Tibial artery (tissue), 4 donors: ENCODE data around the gene ABHD16B.

Experiments used
- DNase-seq, 2 donors: peaks; one replicate each; pipeline ENCODE4 v3.0.0-alpha.2; 2019
- H3K27ac ChIP-seq, 2 donors: fragments of 200-600 bp; sonication (generic) in 1 of 2; 1 replicate in 1 of 2; 2 replicates in 1 of 2; pipeline ENCODE4 v1.5.1; 2018 to 2019; ENCODE audit warnings: mild to moderate bottlenecking in 1 of 2
- H3K27me3 ChIP-seq, 2 donors: fragments of 200-600 bp; sonication (generic) in 1 of 2; one replicate each; pipeline versions ENCODE4 v1.5.1 to v1.6.0; 2016 to 2019
- H3K36me3 ChIP-seq, 3 donors: fragments of 200-600 bp; sonication (generic) in 2 of 3; one replicate each; pipeline ENCODE4 v1.5.1; 2016 to 2019; ENCODE audit warnings: mild to moderate bottlenecking in 2 of 3
- H3K4me1 ChIP-seq, 4 donors: fragments of 200-600 bp; sonication (generic) in 2 of 4; 1 replicate in 3 of 4; 2 replicates in 1 of 4; pipeline ENCODE4 v1.5.1; 2016 to 2019
- H3K4me3 ChIP-seq, 2 donors: fragments of 200-600 bp; sonication (generic) in 1 of 2; 1 replicate in 1 of 2; 2 replicates in 1 of 2; pipeline ENCODE4 v1.5.1; 2018 to 2019; ENCODE audit warnings: mild to moderate bottlenecking in 2 of 2
- H3K9me3 ChIP-seq, 3 donors: fragments of 200-600 bp; sonication (generic) in 1 of 3; one replicate each; pipeline ENCODE4 v1.5.1; 2016 to 2019
- CTCF ChIP-seq, 2 experiments: fragments of 200-600 bp in 1 of 2; fragments of 450-650 bp in 1 of 2; IDR thresholded peaks; one replicate each; pipeline ENCODE4 v1.5.1; 2017 to 2019; ENCODE audit warnings: antibody characterized with exemption in 2 of 2, mild to moderate bottlenecking in 1 of 2, moderate library complexity in 1 of 2
- intact Hi-C: fragments of 100-400 bp; cut with DNase I; formaldehyde crosslinking; loops from one replicate; pipeline ENCODE4 v1.15.0; 2023; ENCODE audit warnings: low total_unique reads

Gene ABHD16B

GRCh38 chr20:63861365-63861934 is at the start of gene ABHD16B:
TSS of gene ABHD16B (plus strand) at chr20:63861498. CDS start at chr20:63861541, 43 bp downstream.
- Histone ChIP-seq H3K27ac (no peak within 1 kb of the TSS), H3K36me3 (peaks cover 0 to 17% (median 9%) of the 10 kb centered on the region in 3 donors), H3K4me3 (no peak within 1 kb of the TSS), H3K27me3 (peaks cover 0 to 25% of the 10 kb centered on the region in 2 donors), H3K9me3 (no peaks in the 10 kb centered on the region), H3K4me1 (peaks cover 0 to 49% (median 21%) of the 10 kb centered on the region in 4 donors)
- no peak for TF ChIP-seq CTCF (IDR thresholded peaks at IDR 0.05)
- no peak for DNase-seq
- intact Hi-C loops: loop anchor here (5.0 to 10.0 kb wide), 4 partner anchors 74 to 327 kb away; partner anchors contain the start of genes GMEB2, LIME1, PTK6 and SLC2A4RG

GRCh38 chr20:63814891-63815614 is 46.2 kb upstream of the ABHD16B start:
- Histone ChIP-seq H3K4me3 (no peak overlapping the region), H3K27me3 (no peaks in the 10 kb centered on the region), H3K36me3 (no peaks in the 10 kb centered on the region), H3K4me1 (no peaks in the 10 kb centered on the region), H3K27ac (no peak overlapping the region), H3K9me3 (no peaks in the 10 kb centered on the region)
- DNase-seq: no peak
- intact Hi-C loops: no loop called here
- no peak for TF ChIP-seq CTCF (IDR thresholded peaks at IDR 0.05)

GRCh38 chr20:63815615-63816253 is 45.6 kb upstream of the ABHD16B start:
- H3K27ac ChIP-seq: no peak overlapping the region

GRCh38 chr20:63819224-63819921 is 41.9 kb upstream of the ABHD16B start:
- Histone ChIP-seq H3K9me3 (no peaks in the 10 kb centered on the region), H3K27me3 (no peaks in the 10 kb centered on the region), H3K36me3 (no peaks in the 10 kb centered on the region), H3K4me3 (peak overlapping the region in 1 of 2 donors; percentile 22), H3K4me1 (no peaks in the 10 kb centered on the region), H3K27ac (peak overlapping the region in 1 of 2 donors; percentile 18)
- intact Hi-C loops: no loop called here
- TF ChIP-seq CTCF (IDR thresholded peaks at IDR 0.05): no peak
- DNase-seq: no peak

More at GRCh38 chr20:63815615-63816253, 45.6 kb upstream of the ABHD16B start:
- DNase-seq: no peak
- TF ChIP-seq CTCF (IDR thresholded peaks at IDR 0.05): no peak
- intact Hi-C loops: no loop called here
- H3K4me3 ChIP-seq: no peak overlapping the region
- no peaks in the 10 kb centered on the region for H3K9me3 ChIP-seq
- H3K4me1 ChIP-seq: no peaks in the 10 kb centered on the region
- no peaks in the 10 kb centered on the region for H3K27me3 ChIP-seq
- no peaks in the 10 kb centered on the region for H3K36me3 ChIP-seq

GRCh38 chr20:63821811-63822210 is 39.5 kb upstream of the ABHD16B start:
- no peaks in the 10 kb centered on the region for H3K4me1 ChIP-seq
- no peak overlapping the region for H3K4me3 ChIP-seq
- H3K9me3 ChIP-seq: no peaks in the 10 kb centered on the region
- DNase-seq: no peak
- peaks cover 0 to 8% of the 10 kb centered on the region in 2 donors for H3K27me3 ChIP-seq
- no peak overlapping the region for H3K27ac ChIP-seq
- intact Hi-C loops: no loop called here
- H3K36me3 ChIP-seq: no peaks in the 10 kb centered on the region
- TF ChIP-seq CTCF (IDR thresholded peaks at IDR 0.05): no peak
